ENCODE measurements around the gene UBE2E1.

UBE2E1 gene

GRCh38 chr3:23805633-23806533 is at the start of gene UBE2E1:
UBE2E1 (plus strand) TSS chr3:23805955; CDS start chr3:23807270, 1,315 bp downstream.
- DNase-seq (ENCODE audit: insufficient read length, low spot score) (peak; percentile 60), FAIRE-seq (peak; percentile 13)

- DNase-seq (ENCODE audit: insufficient read length, low spot score): no peak
- no peak for FAIRE-seq
Measured at GRCh38 chr3:23756206-23756840, 49.4 kb upstream of the UBE2E1 start.

GRCh38 chr3:23758253-23758838 is 47.4 kb upstream of the UBE2E1 start:
- no peak for FAIRE-seq
- no peak for DNase-seq (ENCODE audit: insufficient read length, low spot score)

- FAIRE-seq (no peak), DNase-seq (ENCODE audit: insufficient read length, low spot score) (no peak)
Measured at GRCh38 chr3:23760325-23760724, 45.4 kb upstream of the UBE2E1 start.

GRCh38 chr3:23760871-23761373 is 44.8 kb upstream of the UBE2E1 start:
- FAIRE-seq (no peak), DNase-seq (ENCODE audit: insufficient read length, low spot score) (no peak)

GRCh38 chr3:23761440-23761896 is 44.3 kb upstream of the UBE2E1 start:
- FAIRE-seq: no peak
- DNase-seq (ENCODE audit: insufficient read length, low spot score): peak; percentile 68

GRCh38 chr3:23762214-23762613 is 43.5 kb upstream of the UBE2E1 start:
- no peak for FAIRE-seq
- DNase-seq (ENCODE audit: insufficient read length, low spot score): no peak

- FAIRE-seq (no peak), DNase-seq (ENCODE audit: insufficient read length, low spot score) (no peak)
Measured at GRCh38 chr3:23762759-23763477, 42.8 kb upstream of the UBE2E1 start.

GRCh38 chr3:23764407-23764806 is 41.3 kb upstream of the UBE2E1 start:
- FAIRE-seq (no peak), DNase-seq (ENCODE audit: insufficient read length, low spot score) (no peak)

- DNase-seq (ENCODE audit: insufficient read length, low spot score) (no peak), FAIRE-seq (no peak)
Measured at GRCh38 chr3:23767546-23767945, 38.2 kb upstream of the UBE2E1 start.

- FAIRE-seq (no peak), DNase-seq (ENCODE audit: insufficient read length, low spot score) (no peak)
Measured at GRCh38 chr3:23775254-23775909, 30.4 kb upstream of the UBE2E1 start.

GRCh38 chr3:23776352-23776891 is 29.3 kb upstream of the UBE2E1 start:
- DNase-seq (ENCODE audit: insufficient read length, low spot score) (no peak), FAIRE-seq (no peak)

GRCh38 chr3:23778446-23778845 is 27.3 kb upstream of the UBE2E1 start:
- FAIRE-seq (no peak), DNase-seq (ENCODE audit: insufficient read length, low spot score) (no peak)

GRCh38 chr3:23779841-23780240 is 25.9 kb upstream of the UBE2E1 start:
- DNase-seq (ENCODE audit: insufficient read length, low spot score): no peak
- FAIRE-seq: no peak

GRCh38 chr3:23781051-23781450 is 24.7 kb upstream of the UBE2E1 start:
- DNase-seq (ENCODE audit: insufficient read length, low spot score) (no peak), FAIRE-seq (no peak)

- DNase-seq (ENCODE audit: insufficient read length, low spot score): no peak
- FAIRE-seq: no peak
Measured at GRCh38 chr3:23781871-23782270, 23.9 kb upstream of the UBE2E1 start.

- DNase-seq (ENCODE audit: insufficient read length, low spot score) (no peak), FAIRE-seq (no peak)
Measured at GRCh38 chr3:23785097-23785645, 20.6 kb upstream of the UBE2E1 start.

- no peak for DNase-seq (ENCODE audit: insufficient read length, low spot score)
- no peak for FAIRE-seq
Measured at GRCh38 chr3:23785882-23786281, 19.9 kb upstream of the UBE2E1 start.

- no peak for DNase-seq (ENCODE audit: insufficient read length, low spot score)
- no peak for FAIRE-seq
Measured at GRCh38 chr3:23791678-23792077, 14.1 kb upstream of the UBE2E1 start.

Measured in HTR-8/SVneo (cell line).